Measurements from ENCODE around the gene PPIB. TPM values are rescaled to one million over a fixed set of nuclear protein-coding genes. Genes with fewer than 3 reads are reported as not detected.
"Not testable (repeated sequence)": the region's sequence is repeated elsewhere in the genome, so short reads cannot be mapped to it uniquely, and the experiment has no call there.

The PPIB gene
- total RNA-seq, 1 experiment from 2014 or later, result 433 TPM

DNA sequence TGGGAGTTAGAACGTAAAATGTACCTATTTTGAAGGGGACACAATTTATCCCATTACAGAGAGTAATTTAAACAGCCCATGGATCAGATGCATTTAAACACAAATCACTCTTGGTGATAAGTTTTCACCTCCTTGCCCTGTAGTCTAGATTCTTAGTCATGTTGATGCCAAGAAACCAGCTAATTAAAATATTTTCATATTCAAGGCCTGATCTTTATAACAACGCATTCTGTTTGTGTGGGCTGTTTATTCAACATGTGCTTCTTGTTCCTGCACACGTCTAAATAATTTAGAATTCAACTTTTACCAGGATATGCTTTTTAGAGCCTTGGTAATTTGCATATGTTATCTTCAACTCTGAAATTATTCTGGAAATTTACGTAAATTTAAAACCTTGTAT, 41.2 kb downstream of the PPIB start:
- no peak overlapping the region for H2BK12ac ChIP-seq (ENCODE audit: insufficient read length, low read depth, low read length)
- WGBS (ENCODE audit: extremely low coverage, insufficient read length, low lambda C conversion rate), result no CpG with 5 or more reads among the region's 4 CpGs
- H3K79me2 ChIP-seq (ENCODE audit: insufficient read depth, low read length), result no peaks in the 10 kb centered on the region
- H3K23me2 ChIP-seq (ENCODE audit: insufficient read length, low read depth, low read length, poor library complexity, severe bottlenecking), result no peaks in the 10 kb centered on the region
- TF ChIP-seq, protein P1, sequence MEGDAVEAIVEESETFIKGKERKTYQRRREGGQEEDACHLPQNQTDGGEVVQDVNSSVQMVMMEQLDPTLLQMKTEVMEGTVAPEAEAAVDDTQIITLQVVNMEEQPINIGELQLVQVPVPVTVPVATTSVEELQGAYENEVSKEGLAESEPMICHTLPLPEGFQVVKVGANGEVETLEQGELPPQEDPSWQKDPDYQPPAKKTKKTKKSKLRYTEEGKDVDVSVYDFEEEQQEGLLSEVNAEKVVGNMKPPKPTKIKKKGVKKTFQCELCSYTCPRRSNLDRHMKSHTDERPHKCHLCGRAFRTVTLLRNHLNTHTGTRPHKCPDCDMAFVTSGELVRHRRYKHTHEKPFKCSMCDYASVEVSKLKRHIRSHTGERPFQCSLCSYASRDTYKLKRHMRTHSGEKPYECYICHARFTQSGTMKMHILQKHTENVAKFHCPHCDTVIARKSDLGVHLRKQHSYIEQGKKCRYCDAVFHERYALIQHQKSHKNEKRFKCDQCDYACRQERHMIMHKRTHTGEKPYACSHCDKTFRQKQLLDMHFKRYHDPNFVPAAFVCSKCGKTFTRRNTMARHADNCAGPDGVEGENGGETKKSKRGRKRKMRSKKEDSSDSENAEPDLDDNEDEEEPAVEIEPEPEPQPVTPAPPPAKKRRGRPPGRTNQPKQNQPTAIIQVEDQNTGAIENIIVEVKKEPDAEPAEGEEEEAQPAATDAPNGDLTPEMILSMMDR (conservative IDR thresholded peaks at IDR 0.05), result no peak
- H4K5ac ChIP-seq (ENCODE audit: insufficient read length, low read depth, low read length), result no peak overlapping the region
- no peak overlapping the region for H2BK120ac ChIP-seq (ENCODE audit: low read depth, low read length, poor library complexity, severe bottlenecking)
- H2BK15ac ChIP-seq (ENCODE audit: low read depth, low read length), result no peak overlapping the region
- H3K56ac ChIP-seq (ENCODE audit: insufficient read length, low read depth, low read length), result no peak overlapping the region
- no peak overlapping the region for H3K18ac ChIP-seq (ENCODE audit: insufficient read length, low read depth, low read length)
- H2AFZ ChIP-seq (ENCODE audit: low read length), result no peak overlapping the region
- no peak overlapping the region for H3K27ac ChIP-seq (ENCODE audit: insufficient read length, low read depth, low read length)
- no peak overlapping the region for H3T11ph ChIP-seq (ENCODE audit: low read length)
- no peak overlapping the region for H4K8ac ChIP-seq (replicated peaks; ENCODE audit: insufficient read length, low read depth, low read length)
- H3K23ac ChIP-seq (ENCODE audit: insufficient read length, low read depth, low read length), result no peak overlapping the region
- H3K79me1 ChIP-seq (ENCODE audit: insufficient read depth, low read depth, low read length, poor library complexity, severe bottlenecking), result no peaks in the 10 kb centered on the region
- no peak overlapping the region for H3K4me3 Mint-ChIP-seq
- H3K4me2 ChIP-seq (ENCODE audit: insufficient read depth, insufficient read length, low read length), result no peak overlapping the region
- no peak overlapping the region for H2BK5ac ChIP-seq (ENCODE audit: insufficient read length, low read length)
- H3K27me3 ChIP-seq (ENCODE audit: insufficient read depth, low read length), result no peaks in the 10 kb centered on the region
- no peak overlapping the region for H4K91ac ChIP-seq (ENCODE audit: insufficient read length, low read depth, low read length)
- DNase-seq, result no peak
- H2BK20ac ChIP-seq (ENCODE audit: low read depth, low read length, poor library complexity, severe bottlenecking), result no peak overlapping the region
- H3K14ac ChIP-seq (ENCODE audit: insufficient read depth, low read length), result no peak overlapping the region
- no peaks in the 10 kb centered on the region for H3K4me1 ChIP-seq (ENCODE audit: insufficient read depth, low read length)
- no peak overlapping the region for H2AK5ac ChIP-seq (ENCODE audit: insufficient read length, low read length)
- no peaks in the 10 kb centered on the region for H3K9me3 Mint-ChIP-seq
- H4K20me1 ChIP-seq (ENCODE audit: control insufficient read depth, insufficient read depth, insufficient read length), result no peaks in the 10 kb centered on the region
- H3K9me3 ChIP-seq (ENCODE audit: control insufficient read depth, low read depth, low read length), result no peaks in the 10 kb centered on the region
- no peak overlapping the region; a peak in 1 of 7 replicates for H3K27ac Mint-ChIP-seq
- peaks cover 1 to 49% (median 23%) of the 10 kb centered on the region in 3 experiments; a peak in 5 of 7 replicates for H3K36me3 Mint-ChIP-seq (ENCODE audit: insufficient read depth in 1 of 3, low read depth in 3 of 3)
- no peaks in the 10 kb centered on the region for H3K4me1 Mint-ChIP-seq
- H3K27me3 Mint-ChIP-seq (ENCODE audit: low read depth), result no peaks in the 10 kb centered on the region
- no peak overlapping the region for H3K9ac ChIP-seq (ENCODE audit: extremely low read depth, insufficient read length, low read length)
- no peak overlapping the region for H3K4ac ChIP-seq (ENCODE audit: low read depth, low read length)

DNA sequence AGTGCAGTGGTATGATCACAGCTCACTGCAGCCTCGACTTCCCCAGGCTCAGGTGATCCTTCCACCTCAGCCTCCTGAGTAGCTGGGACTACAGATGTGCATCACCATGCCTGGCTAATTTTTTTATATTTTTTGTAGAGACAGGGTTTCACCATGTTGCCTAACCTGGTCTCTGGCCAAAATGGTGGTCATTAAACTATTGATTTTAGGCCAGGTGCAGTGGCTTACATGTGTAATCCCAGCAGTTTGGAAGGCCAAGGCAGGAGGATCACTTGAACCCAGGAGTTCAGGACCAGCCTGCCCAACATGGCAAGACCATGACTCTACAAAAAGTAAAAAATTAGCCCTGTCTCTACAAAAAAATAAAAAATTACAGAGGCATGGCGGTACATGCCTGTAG, 42.5 kb downstream of the PPIB start:
- H2AK5ac ChIP-seq (ENCODE audit: insufficient read length, low read length); H3K4me1 ChIP-seq (ENCODE audit: insufficient read depth, low read length); H3K27ac ChIP-seq (ENCODE audit: insufficient read length, low read depth, low read length); H4K8ac ChIP-seq (replicated peaks; ENCODE audit: insufficient read length, low read depth, low read length); H4K20me1 ChIP-seq (ENCODE audit: control insufficient read depth, insufficient read depth, insufficient read length); H3K4me1 Mint-ChIP-seq; DNase-seq; H3K9me3 ChIP-seq (ENCODE audit: control insufficient read depth, low read depth, low read length); H2BK5ac ChIP-seq (ENCODE audit: insufficient read length, low read length); H3K23ac ChIP-seq (ENCODE audit: insufficient read length, low read depth, low read length); H3K27me3 ChIP-seq (ENCODE audit: insufficient read depth, low read length); H4K91ac ChIP-seq (ENCODE audit: insufficient read length, low read depth, low read length); H3K9ac ChIP-seq (ENCODE audit: extremely low read depth, insufficient read length, low read length); H2AFZ ChIP-seq (ENCODE audit: low read length); H4K5ac ChIP-seq (ENCODE audit: insufficient read length, low read depth, low read length); H2BK12ac ChIP-seq (ENCODE audit: insufficient read length, low read depth, low read length); H3K4me3 Mint-ChIP-seq; H2BK120ac ChIP-seq (ENCODE audit: low read depth, low read length, poor library complexity, severe bottlenecking); H2BK15ac ChIP-seq (ENCODE audit: low read depth, low read length); H3K27ac Mint-ChIP-seq; H3K56ac ChIP-seq (ENCODE audit: insufficient read length, low read depth, low read length); H3K9me3 Mint-ChIP-seq; H2BK20ac ChIP-seq (ENCODE audit: low read depth, low read length, poor library complexity, severe bottlenecking); H3K4me2 ChIP-seq (ENCODE audit: insufficient read depth, insufficient read length, low read length); H3K27me3 Mint-ChIP-seq (ENCODE audit: low read depth); H3K23me2 ChIP-seq (ENCODE audit: insufficient read length, low read depth, low read length, poor library complexity, severe bottlenecking); H3K4ac ChIP-seq (ENCODE audit: low read depth, low read length); H3K79me1 ChIP-seq (ENCODE audit: insufficient read depth, low read depth, low read length, poor library complexity, severe bottlenecking); H3K79me2 ChIP-seq (ENCODE audit: insufficient read depth, low read length); H3K14ac ChIP-seq (ENCODE audit: insufficient read depth, low read length); H3T11ph ChIP-seq (ENCODE audit: low read length); H3K18ac ChIP-seq (ENCODE audit: insufficient read length, low read depth, low read length): not testable (repeated sequence)
- H3K36me3 Mint-ChIP-seq (ENCODE audit: insufficient read depth in 1 of 3, low read depth in 3 of 3), result peaks cover 1 to 44% (median 17%) of the 10 kb centered on the region in 3 experiments; a peak in 4 of 7 replicates
- no CpG with 5 or more reads among the region's 2 CpGs for WGBS (ENCODE audit: extremely low coverage, insufficient read length, low lambda C conversion rate)
